HK-2 (cell line): ENCODE measurements around the gene FURIN.
"Not testable (repeated sequence)": the region's sequence is repeated elsewhere in the genome, so short reads cannot be mapped to it uniquely, and the experiment has no call there.

Experiments used
- DNase-seq: peaks from one replicate; pipeline ENCODE4 v3.0.0-alpha.2; 2018; ENCODE audit not compliant: unreplicated experiment

The FURIN gene

GRCh38 chr15:90868261-90868689 lies at the start of gene FURIN:
TSS of gene FURIN (plus strand) at chr15:90868588. CDS start at chr15:90875741, 7,153 bp downstream.
- DNase-seq: no peak

DNA sequence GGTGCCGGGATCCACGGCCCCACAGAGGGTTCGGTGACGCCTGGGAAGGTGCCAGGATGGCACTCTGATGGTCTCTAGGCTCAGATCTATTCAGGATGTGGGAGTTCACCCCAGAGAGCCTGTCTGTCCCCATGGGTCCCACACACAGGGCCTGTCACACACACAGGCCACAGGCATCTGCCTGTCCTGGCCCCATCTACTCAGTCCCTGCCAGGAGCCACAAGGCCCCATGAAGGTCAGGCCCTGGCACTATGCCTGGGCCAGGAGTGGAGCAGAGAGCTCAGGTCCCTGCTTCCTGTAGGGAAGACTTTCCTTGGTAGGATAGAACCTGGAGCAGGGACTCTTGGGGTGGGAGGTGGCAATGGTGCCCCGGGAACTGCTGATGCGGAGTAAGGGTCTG lies 49.0 kb upstream of the FURIN start:
- DNase-seq: no peak

- DNase-seq: no peak
These were observed 48.5 kb upstream of the FURIN start for GRCh38 chr15:90819850-90820249.

GRCh38 chr15:90820481-90820880 lies 47.9 kb upstream of the FURIN start:
- DNase-seq: no peak

DNA sequence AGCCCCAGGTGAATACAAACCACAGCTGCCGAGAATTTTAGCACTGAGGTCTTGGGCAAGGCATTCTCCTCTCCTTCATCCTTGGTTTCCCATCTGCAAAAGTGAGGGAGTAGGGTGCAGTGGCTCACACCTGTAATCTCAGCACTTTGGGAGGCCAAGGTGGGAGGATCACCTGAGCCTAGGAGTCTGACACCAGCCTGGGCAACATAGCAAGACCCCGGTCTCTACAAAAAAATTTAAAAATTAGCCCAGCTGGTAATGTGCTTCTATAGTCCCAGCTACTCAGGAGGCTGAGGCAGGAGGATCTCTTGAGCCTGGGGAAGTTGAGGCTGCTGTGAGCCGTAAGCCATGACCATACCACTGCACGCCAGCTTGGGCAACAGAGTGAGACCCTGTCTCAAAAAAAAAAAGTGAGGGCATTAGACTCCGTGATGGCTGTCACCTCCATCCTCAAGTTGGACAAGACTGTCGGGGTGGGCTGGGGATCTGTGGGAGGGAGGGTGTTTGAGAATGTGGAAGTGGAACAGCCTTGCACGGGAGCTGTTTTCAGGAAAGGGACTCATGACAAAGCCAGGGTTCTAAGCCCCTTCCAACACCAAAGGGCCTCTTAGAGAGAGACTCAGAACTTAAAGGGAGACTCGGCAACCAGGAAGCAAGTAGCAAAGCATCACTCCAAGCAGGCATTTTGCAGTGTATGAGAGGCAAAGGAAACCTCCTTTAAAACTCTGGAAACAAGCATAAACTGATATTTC lies 46.0 kb upstream of the FURIN start:
- no peak for DNase-seq

GRCh38 chr15:90823455-90823974 lies 44.9 kb upstream of the FURIN start:
- no peak for DNase-seq

GRCh38 chr15:90825115-90825899 lies 43.1 kb upstream of the FURIN start:
- not testable (repeated sequence) for DNase-seq

DNA sequence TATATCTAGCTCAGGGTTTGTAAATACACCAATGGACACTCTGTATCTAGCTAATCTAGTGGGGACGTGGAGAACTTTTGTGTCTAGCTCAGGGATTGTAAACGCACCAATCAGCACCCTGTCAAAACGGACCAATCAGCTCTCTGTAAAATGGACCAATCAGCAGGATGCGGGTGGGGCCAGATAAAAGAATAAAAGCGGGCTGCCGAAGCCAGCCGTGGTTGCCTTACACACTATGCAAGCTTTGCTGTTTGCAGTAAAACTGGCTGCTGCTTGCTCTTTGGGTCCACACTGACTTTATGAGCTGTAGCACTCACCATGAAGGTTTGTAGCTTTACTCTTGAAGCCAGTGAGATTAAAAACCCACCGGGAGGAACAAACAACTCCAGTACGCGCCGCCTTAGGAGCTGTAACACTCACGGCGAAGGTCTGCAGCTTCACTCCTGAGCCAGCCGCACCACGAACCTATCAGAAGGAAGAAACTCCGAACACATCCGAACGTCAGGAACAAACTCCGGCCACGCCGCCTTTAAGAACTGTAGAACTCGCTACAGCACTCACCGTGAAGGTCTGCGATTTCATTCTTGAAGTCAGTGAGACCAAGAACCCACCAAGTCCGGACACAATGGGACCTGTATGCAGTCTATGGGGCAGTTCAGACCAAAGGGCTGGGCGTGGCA lies 42.0 kb upstream of the FURIN start:
- DNase-seq: not testable (repeated sequence)

DNA sequence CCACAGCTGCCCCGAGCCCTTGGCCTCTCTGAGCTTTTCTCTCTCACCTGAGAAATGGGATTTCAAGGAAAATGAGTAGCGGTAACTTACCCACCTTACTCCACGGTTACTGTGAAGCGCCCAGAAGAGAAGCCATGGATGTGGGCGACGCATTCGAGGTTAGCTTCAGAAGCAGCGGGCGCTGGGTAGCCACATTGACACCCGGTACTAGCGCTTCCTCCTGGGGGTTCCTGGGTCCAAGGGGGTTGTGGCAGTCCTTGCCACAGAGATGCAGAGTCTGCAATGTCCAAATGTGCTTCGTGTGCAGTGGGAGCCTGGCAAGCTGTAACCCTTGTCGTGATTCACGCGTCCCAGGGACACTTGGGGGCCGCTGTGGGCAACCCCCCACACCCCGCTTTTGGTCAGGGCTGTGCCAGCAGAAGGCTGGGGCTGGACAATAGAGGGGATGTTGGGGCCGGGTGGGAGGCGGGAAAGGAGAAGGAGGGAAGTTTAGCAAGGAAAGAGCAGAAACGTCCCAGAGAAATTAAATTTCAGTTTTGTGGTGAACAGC lies 41.4 kb upstream of the FURIN start:
- DNase-seq: no peak

DNA sequence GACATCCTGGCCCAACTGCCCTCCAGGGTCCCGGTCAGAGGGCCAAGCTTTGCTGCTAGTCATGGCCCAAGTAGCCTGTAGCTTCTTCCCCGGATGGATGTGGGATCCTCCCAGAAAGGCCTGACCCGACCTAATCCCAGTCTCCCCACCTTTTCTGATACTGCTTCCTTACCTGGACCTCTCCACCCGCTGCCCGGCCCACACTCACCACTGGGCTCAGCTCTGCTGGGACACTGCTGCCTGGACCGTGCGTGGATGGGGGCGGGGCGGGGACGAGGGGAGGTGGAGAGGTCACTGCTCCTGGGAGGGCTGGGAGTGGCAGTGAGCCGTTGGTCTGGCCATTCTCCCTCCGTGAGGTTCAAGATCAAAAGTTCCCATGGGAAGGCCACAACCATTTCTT lies 40.3 kb upstream of the FURIN start:
- no peak for DNase-seq

DNA sequence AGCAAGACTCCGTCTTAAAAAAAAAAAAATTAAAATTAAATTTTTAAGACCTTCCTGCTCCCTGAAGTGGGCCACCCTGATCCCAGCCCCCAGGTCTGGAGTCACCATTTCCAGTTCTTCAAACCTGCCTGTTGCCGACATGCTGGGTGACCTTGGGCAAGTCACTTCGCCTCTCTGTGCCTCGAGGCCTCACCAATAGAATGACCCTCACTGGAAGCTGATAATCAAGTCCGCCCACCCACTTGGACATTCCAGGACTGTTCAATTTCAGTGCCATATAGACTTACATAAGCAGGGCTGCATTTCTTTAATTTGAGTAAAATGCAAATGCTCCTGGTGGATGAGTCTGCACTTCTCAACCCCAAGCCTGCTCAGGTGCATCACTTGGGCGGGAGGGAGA lies 39.3 kb upstream of the FURIN start:
- no peak for DNase-seq

DNA sequence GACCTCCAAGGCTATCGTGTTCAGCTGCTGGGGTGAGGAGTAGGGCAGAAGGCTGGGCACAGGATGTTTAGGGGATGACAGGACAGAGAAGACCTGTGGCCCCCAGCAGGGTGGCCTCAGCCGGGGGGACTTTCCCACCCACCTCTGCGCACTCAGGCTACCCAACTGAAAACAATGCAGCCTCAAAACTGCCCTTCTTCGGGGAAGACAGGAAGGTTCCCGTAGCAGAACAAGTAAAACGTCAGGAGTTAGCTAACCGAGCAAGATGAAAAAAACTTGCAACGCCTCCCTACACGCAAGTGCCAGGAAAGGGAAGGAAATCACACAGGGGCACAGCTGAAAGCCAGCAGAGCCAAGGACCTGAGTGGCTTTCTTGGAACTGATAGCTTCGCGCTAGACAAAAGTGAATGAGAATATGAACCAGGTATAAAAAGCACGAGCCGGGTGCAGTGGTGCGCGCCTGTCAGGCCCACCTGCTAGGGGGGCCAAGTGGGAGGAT lies 38.4 kb upstream of the FURIN start:
- no peak for DNase-seq

DNA sequence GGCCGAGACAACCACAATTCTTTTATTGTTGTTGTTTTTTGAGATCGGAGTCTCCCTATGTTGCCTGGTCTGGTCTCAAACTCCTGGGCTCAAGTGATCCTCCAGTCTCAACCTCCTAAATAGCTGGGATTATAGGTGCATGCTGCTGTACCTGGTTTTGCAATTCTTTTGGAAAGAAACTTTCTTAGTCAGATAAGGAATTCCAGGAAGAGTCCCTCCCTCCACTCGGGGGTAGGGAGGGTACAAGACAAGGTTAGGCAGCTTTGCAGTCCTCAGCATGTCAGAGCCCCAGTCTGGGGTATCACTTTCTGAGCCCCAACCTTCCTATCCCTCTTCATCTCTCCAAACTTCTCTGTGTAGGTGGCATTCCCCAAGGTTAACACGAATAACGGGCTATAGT lies 33.8 kb upstream of the FURIN start:
- no peak for DNase-seq

DNA sequence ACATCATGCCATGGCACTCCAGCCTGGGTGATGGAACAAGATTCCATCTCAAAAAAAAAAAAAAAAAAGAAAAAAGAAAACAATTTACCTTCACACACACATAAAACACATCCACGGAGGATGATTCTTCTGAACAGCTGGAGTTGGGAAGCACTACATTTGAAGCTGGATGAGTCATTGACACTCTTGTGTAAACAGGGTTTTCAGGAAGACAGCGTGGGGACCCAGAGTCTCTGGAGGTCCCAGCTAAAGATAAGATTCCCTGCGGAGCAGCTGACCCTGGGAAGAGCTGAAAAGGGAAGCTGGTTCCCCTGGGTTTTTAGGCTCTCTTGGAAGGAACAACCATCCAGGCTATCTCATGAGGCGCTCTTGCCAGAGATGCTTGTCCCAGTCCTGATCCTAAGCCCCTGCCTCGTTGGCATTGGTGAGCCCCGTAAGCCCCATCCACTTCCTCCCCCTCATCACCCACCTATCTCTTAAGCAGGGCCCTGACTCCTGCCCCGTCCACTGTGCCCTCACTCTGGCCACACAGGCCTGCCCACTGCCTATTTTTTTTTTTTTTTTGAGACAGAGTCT lies 32.0 kb upstream of the FURIN start:
- DNase-seq: no peak

DNA sequence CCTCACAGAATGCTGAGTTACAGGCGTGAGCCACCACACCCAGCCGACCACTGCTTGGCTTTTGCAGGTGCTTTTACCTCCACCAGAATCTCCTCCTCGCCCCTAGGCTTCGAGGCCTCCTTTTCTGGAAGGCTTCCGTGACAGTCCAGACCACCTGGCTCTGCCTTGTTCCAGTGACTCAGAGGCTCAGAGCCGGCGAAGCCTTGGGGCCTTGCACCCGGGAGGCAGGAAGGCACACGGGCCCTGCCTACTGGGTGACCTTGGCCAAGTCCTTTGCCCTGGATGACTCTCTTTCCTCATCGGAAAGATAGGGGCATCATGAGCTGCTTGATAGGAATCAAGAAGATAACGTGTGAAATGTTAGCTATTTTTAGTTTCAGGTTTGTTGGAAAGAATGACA lies 31.3 kb upstream of the FURIN start:
- DNase-seq: no peak

DNA sequence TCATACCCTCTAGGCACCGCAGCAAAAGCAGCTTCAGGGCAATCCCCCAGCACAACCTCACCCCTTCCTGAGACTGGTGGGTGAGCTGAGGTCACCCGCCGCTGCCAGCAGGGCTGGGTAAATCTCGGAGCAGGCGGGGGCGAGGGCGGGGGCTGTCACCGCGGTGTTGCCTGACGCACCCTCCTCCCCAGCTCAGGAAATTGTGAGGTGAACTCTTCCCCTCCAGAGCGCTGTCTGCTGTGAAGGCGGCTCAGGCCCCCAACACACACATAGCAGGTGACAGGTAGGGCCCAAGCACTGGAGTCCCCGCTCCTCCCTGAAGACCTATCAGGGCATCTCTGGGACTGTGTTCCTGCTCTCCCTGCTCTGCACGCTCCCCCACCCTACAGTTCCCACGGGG lies 30.2 kb upstream of the FURIN start:
- DNase-seq: no peak

- DNase-seq: no peak
These were observed 29.8 kb upstream of the FURIN start for GRCh38 chr15:90838544-90838943.

DNA sequence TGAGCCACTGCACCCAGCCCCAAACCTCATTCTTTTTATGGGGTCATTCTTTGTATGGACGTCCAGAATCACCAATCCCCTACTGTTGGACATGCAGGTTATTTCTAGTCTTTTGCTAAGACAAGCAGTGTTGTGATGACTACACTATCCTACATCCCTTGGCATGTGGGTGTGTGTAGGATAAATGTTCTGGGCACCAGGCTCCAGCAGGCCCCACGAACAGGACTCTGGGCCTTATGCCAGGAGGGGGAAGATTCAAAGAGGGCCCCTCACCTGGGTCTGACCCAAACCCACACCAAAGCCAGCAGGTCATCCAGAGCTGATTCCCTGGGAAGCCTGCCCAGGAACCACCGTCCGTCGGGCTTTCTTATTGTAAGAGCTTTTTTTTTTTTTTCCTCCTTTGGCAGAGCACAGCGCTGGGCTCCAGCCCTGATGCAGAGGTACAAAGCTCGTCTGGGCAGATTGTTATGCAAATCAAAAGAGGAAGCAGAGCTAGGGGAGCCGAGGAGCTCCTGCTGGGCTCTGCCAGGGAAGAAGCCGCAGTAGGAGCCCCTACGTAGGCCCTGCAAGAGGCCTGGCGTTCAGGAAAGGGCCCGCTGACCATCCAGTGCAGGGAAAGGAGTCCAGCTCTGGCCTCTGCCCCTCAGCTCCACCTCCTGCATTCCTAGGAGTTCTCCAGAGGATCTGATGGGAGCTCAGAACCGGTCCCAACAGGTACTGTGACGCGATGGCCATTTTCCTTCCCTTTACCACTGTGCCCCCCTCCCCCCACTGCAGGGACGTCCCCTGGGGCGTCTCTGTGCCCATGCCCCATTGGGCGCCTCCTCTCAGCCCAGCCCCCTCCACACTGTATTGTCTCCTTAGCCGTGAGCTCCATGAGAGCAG lies 29.0 kb upstream of the FURIN start:
- no peak for DNase-seq

DNA sequence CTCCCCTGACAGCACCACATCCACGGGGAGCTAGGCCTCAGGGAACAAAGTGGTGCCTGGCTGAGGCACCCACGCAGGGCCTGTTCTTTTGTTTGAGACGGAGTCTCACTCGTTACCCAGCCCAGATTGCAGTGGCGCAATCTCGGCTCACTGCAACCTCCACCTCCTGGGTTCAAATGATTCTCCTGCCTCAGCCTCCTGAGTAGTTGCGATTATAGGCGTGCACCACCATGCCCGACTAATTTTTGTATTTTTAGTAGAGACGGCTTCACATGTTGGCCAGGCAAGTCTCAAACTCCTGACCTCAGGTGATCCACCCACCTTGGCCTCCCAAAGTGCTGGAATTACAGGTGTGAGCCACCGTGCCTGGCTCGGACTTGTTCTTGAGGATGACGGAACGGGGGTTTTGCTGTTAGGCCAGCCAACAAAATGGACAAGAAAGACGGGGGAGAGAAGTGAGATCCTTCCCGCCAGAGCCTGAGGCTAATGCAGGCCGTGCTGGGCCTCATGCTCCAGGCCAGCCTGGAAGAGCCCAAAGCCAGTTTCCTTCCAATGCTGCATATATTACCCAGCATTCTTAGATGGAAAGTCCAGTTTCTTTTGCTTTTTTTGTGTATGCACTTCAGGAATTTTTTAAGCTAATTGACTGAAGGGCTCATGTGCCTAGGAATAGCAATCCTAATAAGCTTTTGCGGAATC lies 28.1 kb upstream of the FURIN start:
- DNase-seq: no peak

DNA sequence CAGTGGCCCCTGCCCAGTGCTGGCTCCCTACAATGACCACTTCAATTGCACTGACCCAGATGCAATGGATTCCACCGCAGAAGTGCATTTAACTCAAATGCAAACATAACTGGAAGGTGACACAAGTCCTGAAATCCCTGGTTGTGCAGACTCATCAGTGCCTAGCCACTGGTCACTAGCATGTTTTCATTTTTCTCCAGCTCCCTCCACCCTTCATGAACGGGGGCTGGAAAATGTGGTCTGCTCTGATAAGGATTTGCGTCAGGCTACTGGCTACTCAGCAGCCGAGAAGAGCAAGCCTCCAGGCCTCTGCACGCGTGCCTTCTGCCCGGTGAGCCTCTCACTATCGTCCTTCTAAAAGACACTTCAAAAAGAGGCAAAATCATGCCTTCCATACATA lies 27.4 kb upstream of the FURIN start:
- no peak for DNase-seq
